NCI-H82 treated with DMSO at 0.1 percent for 48 hours (cell line): ENCODE results near the gene PAPLN.

Source experiments
- DNase-seq: peaks from one replicate; lab custom pipeline; 2025; ENCODE audit not compliant: unreplicated experiment; lab: John Stamatoyannopoulos, UW

The PAPLN gene

DNA sequence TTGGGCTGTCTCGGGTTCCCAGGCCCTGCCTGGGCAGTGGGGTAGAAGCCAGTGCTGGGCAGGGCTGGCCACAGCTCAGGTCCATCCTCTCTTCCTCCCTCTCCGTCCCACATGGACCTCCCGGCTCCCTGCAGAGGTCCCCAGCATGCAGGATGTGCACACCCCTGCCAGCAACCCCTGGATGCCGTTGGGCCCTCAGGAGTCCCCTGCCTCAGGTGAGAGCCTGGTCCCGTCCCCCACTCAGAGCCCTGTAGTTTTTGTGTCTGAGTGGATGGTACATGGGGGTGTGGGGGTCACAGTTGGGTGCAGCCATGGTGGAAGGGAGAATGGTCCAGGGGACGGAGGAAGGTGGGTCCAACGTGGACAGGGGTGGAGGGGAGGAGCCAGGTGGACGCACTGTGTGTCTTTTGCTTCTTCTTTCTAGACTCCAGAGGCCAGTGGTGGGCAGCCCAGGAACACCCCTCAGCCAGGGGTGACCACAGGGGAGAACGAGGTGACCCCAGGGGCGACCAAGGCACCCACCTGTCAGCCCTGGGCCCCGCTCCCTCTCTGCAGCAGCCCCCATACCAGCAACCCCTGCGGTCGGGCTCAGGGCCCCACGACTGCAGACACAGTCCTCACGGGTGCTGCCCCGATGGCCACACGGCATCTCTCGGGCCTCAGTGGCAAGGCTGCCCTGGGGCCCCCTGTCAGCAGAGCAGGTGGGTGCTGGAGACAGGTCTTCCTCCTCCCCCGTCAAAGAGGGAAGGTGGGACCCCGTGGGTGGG, 21.7 kb downstream of the PAPLN start:
- no peak for DNase-seq

DNA sequence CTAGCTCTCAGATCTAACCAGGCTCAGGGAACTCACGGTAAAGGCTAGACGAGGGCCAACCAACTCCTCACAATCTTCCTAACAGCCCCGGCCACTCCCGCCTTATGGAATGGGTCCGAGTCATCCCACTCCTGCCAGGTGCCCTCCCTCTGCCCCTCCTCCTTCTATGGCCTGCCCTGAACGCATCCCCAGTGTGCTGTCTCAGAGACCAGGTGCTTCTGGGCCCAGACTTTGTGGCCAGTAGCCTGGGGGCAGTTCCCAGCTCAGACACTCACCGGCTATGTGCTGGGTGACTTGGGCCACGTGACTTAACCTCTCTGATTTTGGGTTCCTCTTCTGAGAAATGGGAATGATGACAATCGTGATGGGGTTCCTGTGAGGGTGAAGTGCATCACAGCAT, 22.5 kb downstream of the PAPLN start:
- DNase-seq = no peak

DNA sequence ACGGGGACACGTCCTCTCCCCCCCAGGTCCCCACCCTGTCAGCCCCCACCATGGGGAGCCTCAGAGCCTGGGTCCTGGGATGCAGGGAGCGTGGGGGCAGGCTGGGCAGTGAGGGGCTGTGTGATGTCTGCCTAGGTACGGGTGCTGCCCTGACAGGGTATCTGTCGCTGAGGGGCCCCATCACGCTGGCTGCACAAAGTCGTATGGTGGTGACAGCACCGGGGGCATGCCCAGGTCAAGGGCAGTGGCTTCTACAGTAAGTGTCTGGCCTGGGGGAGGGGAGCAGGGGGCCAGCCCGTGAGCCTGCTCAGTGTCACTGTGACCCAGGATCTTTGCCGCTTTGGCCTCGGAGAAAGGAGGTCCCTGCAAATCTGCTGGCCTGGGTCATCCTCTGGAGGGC, 23.3 kb downstream of the PAPLN start:
- DNase-seq = no peak

DNA sequence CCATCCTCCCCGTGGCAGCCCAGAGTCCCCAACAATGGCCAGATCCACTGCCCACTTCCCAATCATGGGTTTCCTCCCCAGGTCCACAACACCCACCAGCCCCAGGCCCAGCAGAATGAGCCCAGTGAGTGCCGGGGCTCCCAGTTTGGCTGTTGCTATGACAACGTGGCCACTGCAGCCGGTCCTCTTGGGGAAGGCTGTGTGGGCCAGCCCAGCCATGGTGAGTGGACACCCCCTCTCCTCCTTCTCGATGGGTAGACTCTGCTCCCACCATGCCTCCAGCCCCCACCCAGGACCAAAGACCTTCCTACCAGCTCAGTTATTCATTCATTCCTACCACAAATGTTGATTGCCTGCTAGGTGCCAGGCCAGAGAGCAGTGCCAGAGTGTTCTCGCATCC, 23.8 kb downstream of the PAPLN start:
- no peak for DNase-seq

DNA sequence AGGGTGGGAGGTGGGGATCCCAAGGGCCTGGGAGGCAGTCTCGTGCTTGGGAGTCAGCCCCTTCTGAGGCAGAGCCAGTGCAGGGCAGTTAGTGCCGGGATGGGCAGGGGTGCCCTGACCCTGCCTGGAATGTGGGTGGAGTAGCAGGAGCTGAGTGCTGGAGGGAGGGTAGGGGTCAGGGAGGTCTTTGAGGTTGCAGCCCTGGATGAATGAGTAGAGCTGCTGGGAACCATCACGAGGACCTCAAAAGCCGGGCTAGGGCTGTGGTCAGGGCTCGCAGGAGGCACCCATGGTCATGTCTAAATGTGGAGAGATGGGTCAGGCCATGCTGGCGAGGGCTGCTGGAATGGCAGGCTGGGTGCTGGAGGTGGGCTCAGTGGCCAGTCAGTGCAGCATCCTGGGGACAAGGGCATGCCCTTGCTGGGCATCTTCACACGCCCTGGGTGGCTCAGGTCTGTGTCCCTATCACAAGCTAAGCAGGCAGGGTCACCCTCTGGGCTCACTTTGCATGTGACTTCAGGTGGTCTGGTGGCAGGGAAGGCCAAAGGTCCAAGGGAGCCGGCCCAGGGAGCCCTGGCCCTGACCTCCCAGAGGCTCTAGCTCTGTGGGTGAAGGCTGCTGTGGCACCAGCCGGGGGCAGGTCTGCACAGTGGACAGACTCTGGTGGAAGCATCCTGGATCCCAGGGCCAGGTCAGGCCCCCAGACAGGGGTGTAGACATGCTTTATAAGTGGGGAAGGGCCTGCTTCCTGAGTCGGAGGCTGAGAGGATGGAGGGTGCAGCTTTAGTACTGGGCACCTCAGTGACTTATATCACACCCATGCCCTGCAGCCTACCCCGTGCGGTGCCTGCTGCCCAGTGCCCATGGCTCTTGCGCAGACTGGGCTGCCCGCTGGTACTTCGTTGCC, 24.5 kb downstream of the PAPLN start:
- no peak for DNase-seq

DNA sequence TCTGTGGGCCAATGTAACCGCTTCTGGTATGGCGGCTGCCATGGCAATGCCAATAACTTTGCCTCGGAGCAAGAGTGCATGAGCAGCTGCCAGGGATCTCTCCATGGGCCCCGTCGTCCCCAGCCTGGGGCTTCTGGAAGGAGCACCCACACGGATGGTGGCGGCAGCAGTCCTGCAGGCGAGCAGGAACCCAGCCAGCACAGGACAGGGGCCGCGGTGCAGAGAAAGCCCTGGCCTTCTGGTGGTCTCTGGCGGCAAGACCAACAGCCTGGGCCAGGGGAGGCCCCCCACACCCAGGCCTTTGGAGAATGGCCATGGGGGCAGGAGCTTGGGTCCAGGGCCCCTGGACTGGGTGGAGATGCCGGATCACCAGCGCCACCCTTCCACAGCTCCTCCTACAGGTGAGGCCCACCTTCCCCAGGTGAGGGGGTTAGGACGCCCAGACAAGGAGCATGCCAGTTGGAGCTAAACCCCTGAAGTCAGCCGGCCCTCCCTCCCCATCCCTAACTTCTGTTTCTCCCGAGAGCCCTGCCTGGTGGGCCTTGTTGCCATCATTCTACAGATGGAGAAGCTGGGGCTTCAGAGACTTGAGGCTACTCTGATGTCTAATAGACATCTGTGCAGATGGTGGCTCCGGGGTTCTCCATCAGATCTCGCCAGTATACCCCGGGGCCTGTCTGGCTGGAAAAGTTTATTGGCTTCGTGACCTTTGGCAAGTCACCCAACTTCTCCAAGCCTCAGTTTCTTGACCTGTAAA, 25.3 kb downstream of the PAPLN start:
- DNase-seq = no peak

DNA sequence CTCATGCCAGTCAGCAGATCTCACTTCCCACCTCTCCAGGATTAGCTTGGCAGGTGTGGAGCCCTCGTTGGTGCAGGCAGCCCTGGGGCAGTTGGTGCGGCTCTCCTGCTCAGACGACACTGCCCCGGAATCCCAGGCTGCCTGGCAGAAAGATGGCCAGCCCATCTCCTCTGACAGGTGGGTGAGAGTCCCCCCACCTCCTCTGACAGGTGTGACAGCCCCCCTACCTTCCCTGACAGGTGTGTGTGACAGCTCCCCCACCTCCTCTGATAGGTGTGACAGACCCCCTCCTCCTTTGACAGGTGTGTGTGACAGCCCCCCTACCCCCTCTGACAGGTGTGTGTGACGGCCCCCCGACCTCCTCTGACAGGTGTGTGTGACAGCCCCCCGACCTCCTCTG, 26.3 kb downstream of the PAPLN start:
- DNase-seq = no peak

DNA sequence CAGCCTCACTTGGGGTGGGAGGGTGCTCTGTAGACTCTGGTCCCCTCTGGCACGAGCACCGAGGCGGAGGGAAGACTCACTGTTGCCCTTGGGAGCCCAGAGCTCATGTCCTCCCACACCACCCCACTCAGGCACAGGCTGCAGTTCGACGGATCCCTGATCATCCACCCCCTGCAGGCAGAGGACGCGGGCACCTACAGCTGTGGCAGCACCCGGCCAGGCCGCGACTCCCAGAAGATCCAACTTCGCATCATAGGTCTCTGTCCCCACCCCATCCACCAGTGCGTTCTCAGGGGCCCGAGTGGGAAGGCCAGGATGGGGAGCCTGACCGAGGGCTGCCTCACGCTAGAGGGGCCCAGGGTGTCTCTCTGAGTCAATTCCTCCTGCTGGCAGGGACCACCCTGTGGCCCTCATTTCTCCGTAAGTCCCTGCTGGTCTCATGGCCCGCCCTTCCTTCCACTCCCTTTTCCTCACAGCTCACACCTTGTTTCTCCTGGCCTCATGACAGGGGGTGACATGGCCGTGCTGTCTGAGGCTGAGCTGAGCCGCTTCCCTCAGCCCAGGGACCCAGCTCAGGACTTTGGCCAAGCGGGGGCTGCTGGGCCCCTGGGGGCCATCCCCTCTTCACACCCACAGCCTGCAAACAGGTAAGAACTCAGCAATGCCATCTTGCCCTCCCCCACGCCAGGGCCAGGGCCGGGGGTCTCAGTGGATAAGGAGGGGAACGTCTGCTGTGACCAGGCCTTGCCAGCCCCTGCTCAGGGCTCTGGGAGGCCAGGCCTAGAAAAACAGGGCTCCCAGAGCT, 27.0 kb downstream of the PAPLN start:
- no peak for DNase-seq

DNA sequence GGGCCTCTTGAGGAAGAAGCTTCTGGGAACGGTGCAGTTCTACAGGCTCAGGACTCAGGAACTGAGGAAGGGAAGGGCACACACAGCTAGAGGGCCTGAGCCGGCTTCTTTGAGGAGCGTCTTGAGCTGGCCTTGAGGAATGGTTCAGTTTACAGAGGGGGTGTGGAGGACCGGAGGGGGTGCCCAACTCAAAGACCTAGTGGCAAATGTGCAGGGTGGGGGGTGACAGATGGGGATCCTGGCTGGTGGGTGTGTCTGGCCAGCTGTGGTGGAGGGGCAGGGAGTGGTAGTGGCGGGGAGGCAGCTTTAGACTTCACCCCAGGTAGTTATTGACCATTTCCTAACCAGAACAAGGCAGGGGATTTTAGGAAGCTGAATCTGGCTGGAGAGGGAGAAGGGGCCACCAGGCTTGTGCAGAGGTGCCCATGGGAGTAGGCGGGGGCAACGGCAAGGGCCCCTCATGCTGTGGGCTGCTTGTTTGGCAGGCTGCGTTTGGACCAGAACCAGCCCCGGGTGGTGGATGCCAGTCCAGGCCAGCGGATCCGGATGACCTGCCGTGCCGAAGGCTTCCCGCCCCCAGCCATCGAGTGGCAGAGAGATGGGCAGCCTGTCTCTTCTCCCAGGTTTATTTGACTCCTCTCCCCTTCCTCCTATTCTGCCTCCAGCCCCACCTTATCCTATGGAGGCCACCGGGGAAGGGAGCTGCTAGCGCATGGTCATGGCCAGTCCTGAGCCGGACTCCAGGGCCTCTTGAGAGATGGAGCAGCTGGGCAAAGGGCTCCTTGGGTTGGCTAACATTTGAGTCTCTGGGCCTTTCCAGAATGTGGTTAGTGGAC, 27.8 kb downstream of the PAPLN start:
- DNase-seq = no peak

DNA sequence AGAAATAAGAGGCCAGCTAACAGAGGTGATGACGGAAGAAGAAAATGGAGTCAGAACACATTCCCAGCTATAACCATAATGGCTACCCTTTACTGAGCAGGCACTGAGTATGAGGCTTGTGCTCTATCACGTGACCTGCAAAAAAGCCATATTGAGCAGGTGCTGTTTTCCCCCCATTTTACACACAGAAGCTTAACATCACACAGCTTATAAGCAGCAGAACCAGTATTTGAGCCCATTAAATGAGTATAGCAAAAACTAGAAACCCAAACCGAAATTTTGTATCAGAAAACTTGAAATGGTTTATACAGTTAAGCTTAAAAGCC, 28.4 kb downstream of the PAPLN start:
- no peak for DNase-seq

DNA sequence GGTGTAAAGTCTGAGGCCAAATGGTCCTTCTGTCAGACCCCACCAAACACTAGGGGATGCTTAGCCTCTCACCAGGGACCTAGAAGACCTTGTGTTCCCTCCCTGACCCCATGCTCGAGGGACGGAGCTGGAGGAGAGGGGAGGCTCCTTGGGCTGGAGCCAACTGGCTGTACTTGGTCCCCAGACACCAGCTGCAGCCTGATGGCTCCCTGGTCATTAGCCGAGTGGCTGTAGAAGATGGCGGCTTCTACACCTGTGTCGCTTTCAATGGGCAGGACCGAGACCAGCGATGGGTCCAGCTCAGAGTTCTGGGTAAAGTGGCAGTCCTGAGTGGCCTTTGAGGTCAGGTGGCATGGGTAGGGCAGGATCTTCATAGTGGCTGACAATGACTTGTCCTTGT, 29.0 kb downstream of the PAPLN start:
- DNase-seq = no peak

DNA sequence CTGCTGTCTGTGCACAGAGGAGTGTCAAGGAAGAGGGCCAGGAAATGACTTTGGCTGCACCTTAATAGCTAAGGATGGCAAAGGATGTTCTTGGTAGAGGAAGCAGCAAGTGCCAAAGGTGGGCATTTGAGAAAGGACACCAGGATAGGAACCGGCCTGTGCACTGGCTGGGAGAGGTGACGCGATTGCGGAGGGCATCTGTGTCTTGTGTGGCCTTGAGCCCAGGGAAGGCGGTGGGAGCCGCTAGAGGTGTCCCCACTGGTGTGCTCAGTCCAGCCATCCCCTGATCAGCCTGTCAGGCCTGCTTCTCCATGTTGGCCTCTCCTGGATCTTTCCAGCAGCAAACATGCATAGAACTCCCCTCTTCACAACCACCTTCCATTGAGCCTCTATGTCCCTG, 30.2 kb downstream of the PAPLN start:
- no peak for DNase-seq

DNA sequence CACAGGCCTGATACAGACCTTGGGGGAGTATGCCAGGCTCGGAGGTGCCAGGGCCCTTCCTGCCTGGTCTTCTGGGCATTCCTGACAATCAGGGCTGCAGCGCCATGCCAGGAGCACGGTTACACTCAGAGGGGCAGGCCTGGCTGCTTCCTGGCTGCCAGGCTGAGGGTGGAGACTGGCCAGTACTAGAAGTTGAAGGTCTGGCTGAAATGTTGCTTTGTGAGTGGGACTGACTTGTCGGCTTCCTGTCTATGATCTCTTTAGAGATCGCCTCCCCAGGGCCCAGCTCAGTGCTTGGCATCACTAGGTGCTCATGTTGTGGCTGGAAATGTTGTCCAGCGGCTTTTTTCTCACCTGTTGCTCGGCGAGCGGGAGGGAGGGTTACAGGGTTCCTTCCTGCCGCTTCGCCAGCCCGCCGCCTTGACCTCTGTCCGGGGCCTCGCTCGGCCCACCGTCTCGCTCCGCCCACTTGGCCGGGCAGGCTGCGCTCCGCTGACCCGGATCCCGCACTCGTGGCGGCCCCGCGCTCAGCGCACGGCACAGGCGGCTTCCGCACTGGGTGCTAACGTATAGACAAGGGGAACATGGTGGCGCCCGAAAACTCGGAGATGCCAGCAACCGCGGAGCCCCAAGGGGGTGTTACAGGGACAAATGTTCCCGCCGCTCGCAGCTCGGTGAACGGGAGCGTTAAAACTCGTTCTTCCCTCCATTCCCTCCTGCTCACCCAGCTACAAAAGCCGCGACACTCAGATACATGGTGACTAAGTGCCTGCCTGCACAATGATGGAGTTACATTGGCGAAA, 32.6 kb downstream of the PAPLN start:
- no peak for DNase-seq

DNA sequence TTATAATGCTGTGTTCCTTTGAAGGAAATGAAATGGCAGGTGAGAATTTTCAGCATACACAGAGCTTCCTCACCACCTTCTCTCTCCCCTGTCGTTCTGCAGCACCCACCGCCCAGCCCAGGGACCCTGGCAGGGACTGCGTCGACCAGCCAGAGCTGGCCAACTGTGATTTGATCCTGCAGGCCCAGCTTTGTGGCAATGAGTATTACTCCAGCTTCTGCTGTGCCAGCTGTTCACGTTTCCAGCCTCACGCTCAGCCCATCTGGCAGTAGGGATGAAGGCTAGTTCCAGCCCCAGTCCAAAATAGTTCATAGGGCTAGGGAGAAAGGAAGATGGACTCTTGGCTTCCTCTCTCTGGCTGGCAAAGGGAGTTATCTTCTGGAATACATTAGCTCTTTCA, 35.1 kb downstream of the PAPLN start:
- peak; percentile 69 for DNase-seq

DNA sequence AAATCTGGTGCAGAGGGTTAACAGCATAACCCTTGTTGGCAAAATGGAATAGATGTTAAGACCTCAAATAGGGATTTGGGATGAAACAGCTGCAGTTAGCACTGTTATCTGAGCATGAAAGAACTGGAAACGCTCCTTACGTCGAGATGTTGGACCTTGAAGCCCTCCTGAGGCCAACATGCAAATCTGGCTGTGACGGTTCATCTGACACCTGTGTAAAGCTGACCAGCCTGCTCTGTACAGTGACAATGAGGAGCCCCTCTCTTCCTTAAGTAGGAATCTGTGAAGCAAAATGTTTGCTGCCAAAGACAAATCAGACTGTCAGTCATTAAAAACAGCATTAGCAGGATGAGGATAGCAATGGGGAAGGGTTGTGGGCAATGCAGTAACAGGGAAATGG, 36.5 kb downstream of the PAPLN start:
- DNase-seq = no peak

DNA sequence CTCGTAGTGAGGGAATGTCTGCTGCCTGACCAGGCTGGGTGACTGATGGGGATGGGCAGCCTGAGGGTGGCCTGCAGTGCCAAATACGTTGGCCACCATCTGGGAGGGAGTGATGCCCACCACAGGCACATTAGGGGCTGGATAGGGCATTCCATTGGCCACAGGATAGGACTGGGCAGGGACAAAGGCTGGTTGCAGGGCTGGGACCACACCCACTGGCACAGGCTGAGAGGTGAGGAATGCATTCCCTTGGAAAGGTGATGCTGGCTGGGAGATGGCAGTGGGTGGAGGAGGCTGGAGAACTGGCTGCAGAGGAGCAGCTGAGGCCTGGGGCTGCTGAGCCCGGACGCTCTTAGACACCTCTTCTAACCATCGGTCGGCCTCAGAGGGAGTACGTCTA, 39.5 kb downstream of the PAPLN start:
- no peak for DNase-seq

DNA sequence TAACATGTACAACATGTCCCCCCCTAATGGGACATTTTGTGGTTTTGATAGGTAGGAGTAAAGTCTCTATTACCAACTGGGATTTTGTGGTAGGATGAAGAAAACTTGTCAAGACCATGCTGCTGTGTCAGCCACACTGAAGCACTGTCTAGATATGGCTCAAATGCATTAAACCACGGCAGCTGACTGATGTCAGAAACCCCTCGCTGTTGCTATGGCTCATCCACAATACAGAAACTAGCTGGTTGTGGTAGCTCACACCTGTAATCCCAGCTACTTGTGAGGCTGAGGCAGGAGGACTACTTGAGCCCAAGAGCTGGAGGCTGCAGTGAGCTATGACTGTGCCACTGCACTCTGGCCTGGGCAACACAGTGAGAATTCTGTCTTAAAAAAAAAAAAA, 40.1 kb downstream of the PAPLN start:
- no peak for DNase-seq

DNA sequence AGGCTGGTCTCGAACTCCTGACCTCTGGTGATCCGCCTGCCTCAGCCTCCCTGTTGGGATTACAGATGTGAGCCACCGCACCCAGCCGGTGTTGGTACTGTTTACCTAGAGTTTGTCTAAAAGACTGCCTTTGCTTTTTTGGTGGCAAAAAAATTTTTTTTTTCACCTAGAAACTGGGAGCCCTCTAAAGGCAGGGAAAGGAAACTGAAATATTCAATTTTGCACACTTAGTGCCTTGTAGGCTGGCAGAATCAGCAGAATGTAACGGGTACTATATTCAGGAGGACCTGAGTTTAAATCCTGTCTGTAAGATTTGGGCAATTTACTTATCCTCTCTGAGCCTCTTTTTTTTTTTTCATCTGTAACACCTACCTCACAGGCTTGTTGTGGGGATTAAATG, 43.6 kb downstream of the PAPLN start:
- DNase-seq = no peak

DNA sequence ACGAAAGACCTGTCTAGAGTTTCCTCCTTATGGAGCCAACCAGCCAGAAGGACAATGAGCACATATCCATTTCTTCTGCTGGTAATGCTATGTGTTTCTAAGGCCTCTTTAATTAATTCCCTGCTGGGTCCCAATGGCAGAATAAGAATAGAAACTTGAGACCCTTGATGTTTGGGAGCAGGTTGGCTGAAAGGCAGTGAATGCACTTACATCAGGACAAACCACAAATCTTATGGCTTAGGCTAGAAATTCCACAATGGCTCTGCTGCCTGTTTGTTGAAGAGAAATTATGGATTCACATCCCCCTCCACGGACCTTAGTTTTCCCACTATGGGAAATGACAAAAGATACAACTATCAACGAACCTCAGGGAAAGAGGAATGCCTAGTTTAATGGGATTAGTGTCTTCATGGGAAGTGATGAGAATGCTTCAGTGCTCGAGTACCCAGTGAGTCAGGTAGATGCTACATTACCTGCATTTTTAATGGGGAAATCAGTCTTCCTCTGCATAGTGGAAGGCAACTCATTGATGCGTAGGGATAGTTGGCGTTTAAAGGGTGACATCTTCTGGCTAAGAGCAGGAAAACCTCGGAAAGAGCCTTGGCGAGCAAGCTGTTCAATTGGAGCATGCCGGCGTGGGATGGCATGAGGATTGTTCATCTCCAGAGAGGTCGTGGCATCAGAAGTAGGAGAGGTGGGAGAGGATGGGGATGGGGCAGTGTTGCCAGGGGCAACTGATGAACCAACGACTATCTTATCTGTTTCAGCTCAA, 46.5 kb downstream of the PAPLN start:
- DNase-seq = no peak
